ENCODE measurements around the gene LCA5L.

GRCh38 chr21:39456665-39457064, 11.1 kb upstream of the LCA5L start:
- TF ChIP-seq CTCF (IDR thresholded peaks at IDR 0.05; ENCODE audit: insufficient read depth, low read length, poor library complexity, severe bottlenecking) (no peak), EZH2phosphoT487 (conservative IDR thresholded peaks at IDR 0.05; ENCODE audit: low read length) (no peak)

Measured in SU-DHL-6 (cell line).